ENCODE results near the gene CACNA1A. TPM values are rescaled to one million over a fixed set of nuclear protein-coding genes. Genes with fewer than 3 reads are reported as not detected.

The CACNA1A gene
- total and polyA plus RNA-seq, 2 of the 4 experiments (the other 2 are of a cell fraction): 5.9 to 15.0 TPM

GRCh38 chr19:13417054-13417453, 89.2 kb downstream of the CACNA1A start:
- no peak overlapping the region for H2BK120ac ChIP-seq (ENCODE audit: low read depth, low read length)
- no peaks in the 10 kb centered on the region for H4K20me1 ChIP-seq (ENCODE audit: insufficient read depth, low read length)
- no peaks in the 10 kb centered on the region for H3K4me1 ChIP-seq (ENCODE audit: control insufficient read depth, insufficient read depth, low read length)
- CTCF ChIA-PET: interaction anchor here (0.8 kb wide), 1 partner anchor 11 kb away, joined by 3 read pairs; no protein-coding TSS in a partner anchor
- H3K23ac ChIP-seq (ENCODE audit: low read depth, low read length): no peak overlapping the region
- H4K8ac ChIP-seq (ENCODE audit: low read depth in 2 of 2, low read length in 2 of 2): no peak overlapping the region
- no peak overlapping the region for H2BK5ac ChIP-seq (ENCODE audit: low read depth, low read length, poor library complexity, severe bottlenecking)
- no peak overlapping the region for H3K4me2 ChIP-seq (ENCODE audit: low read depth, low read length)
- no peak overlapping the region for H3K56ac ChIP-seq (ENCODE audit: extremely low read depth, insufficient read depth, low read length)
- intact Hi-C loops (cut with micrococcal nuclease): no loop called here
- no peak overlapping the region for H2BK20ac ChIP-seq (ENCODE audit: low read depth, low read length)
- H3K18ac ChIP-seq (ENCODE audit: low read depth, low read length): no peak overlapping the region
- H3K9ac ChIP-seq (ENCODE audit: low read depth, low read length): no peak overlapping the region
- dilution Hi-C loops (cut with HindIII; ENCODE audit: low sequenced_read_pairs, unreplicated experiment): no loop called here
- in situ Hi-C loops (cut with MboI; ENCODE audit: low sequenced_read_pairs): no loop called here
- H4K91ac ChIP-seq (ENCODE audit: insufficient read depth, low read depth, low read length): no peak overlapping the region
- no peaks in the 10 kb centered on the region for H3K9me1 ChIP-seq (ENCODE audit: insufficient read depth, low read length)
- H3K9me3 ChIP-seq (ENCODE audit: control insufficient read depth, insufficient read depth, low read length): 0 out of 2 replicates have a peak, but pooled peaks cover under 1% of the 10 kb centered on the region
- no peak overlapping the region for H3K4ac ChIP-seq (ENCODE audit: low read depth, low read length)
- H3K27ac ChIP-seq (ENCODE audit: insufficient read depth, low read length): no peak overlapping the region
- DNase-seq: no peak
- no peak for TF ChIP-seq ELK1 (IDR thresholded peaks at IDR 0.05; ENCODE audit: borderline replicate concordance, low read depth, low read length)
- no peak for ATAC-seq (ENCODE audit: low read depth)
- no peak overlapping the region for H4K5ac ChIP-seq (ENCODE audit: low read depth, low read length)
- WGBS, 2 experiments (ENCODE audit: extremely low coverage in 2 of 2, insufficient read length in 1 of 2): 43% methylated on average over 3 of the region's 10 CpGs; no CpG with 5 or more reads in 1 of the 2 experiments
- H2AK5ac ChIP-seq (ENCODE audit: low read depth, low read length): no peak overlapping the region
- peaks cover 0 to 4% of the 10 kb centered on the region in 2 experiments; a peak in 1 of 4 replicates for H3K79me1 ChIP-seq (ENCODE audit: low read depth in 1 of 2, low read length in 2 of 2)
- POLR2A ChIA-PET (ENCODE audit: unreplicated experiment): no interaction called here
- no peak overlapping the region for H2AFZ ChIP-seq (replicated peaks; ENCODE audit: low read length, poor library complexity)
- no TSS peak for BruUV-seq (replicated peaks)
- H2AK9ac ChIP-seq (replicated peaks; ENCODE audit: low read depth, low read length, poor library complexity): no peak overlapping the region
- H3K4me3 ChIP-seq (ENCODE audit: insufficient read depth, low read depth, low read length): no peak overlapping the region
- H3K36me3 ChIP-seq (ENCODE audit: control insufficient read depth, insufficient read depth, low read length): no peaks in the 10 kb centered on the region
- no peaks in the 10 kb centered on the region for H3K27me3 ChIP-seq (ENCODE audit: control insufficient read depth, insufficient read depth, low read length)
- H3K14ac ChIP-seq (replicated peaks; ENCODE audit: low read depth, low read length): no peak overlapping the region
- H2BK15ac ChIP-seq (ENCODE audit: low read depth, low read length): no peak overlapping the region

Measured in IMR-90 (cell line).